ENCODE measurements around the gene TRIM14.

DNA sequence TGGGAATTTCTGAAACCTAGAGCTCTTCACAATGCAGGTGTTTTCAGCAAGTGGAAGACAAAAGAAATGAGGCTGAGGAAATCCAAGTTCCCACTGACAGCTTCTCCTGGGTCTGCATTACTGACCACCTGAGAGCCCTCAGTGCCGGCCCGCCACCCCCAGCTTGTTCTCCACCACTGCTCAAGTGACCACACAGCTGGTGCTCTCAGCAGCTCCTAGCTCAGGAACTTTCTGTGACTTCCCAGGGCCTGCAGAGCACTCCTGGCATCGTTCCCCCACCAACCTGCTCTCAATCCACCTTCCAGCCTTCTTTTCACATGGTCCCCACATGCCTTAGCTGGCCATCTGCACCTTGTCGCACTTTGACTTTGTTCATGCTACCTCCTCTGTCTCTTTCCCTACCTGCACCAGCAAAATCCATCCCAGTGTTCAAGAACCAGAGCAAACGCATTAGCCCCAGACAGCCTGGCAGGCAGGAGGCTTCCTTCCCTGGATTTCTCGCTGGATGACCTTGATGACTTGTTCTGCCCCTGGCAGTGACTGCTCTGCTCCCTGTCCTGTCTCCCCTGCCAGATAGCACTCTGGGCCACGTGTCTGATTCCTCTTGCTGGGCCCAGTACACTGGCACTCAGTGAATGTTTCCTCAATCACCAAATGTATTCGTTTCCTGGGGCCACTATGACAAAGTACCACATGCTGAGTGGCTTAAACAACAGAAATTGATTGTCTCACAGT, 97.5 kb downstream of the TRIM14 start:
- TF ChIP-seq, protein P1, sequence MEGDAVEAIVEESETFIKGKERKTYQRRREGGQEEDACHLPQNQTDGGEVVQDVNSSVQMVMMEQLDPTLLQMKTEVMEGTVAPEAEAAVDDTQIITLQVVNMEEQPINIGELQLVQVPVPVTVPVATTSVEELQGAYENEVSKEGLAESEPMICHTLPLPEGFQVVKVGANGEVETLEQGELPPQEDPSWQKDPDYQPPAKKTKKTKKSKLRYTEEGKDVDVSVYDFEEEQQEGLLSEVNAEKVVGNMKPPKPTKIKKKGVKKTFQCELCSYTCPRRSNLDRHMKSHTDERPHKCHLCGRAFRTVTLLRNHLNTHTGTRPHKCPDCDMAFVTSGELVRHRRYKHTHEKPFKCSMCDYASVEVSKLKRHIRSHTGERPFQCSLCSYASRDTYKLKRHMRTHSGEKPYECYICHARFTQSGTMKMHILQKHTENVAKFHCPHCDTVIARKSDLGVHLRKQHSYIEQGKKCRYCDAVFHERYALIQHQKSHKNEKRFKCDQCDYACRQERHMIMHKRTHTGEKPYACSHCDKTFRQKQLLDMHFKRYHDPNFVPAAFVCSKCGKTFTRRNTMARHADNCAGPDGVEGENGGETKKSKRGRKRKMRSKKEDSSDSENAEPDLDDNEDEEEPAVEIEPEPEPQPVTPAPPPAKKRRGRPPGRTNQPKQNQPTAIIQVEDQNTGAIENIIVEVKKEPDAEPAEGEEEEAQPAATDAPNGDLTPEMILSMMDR (IDR thresholded peaks at IDR 0.05) = no peak
- TF ChIP-seq ZFX (IDR thresholded peaks at IDR 0.05; ENCODE audit: borderline replicate concordance) = no peak

Data from 22Rv1 (cell line).